ENCODE data around the gene TRIL.

DNA sequence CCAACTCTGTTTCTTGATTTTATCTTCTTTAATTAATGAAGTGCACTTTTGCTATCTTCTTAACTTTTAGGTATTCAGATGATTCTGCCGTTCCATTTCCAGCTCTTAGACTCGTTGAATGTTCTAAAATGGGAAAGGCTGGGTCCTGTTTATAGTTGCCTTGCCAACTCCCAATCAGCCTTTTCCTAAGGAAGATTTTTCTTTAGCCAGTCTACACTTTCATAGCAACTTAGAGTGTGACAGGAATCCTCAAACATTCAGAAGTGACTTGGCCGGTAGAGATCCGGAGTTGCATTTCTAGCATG, 23.0 kb upstream of the TRIL start:
- TF ChIP-seq, protein P1, sequence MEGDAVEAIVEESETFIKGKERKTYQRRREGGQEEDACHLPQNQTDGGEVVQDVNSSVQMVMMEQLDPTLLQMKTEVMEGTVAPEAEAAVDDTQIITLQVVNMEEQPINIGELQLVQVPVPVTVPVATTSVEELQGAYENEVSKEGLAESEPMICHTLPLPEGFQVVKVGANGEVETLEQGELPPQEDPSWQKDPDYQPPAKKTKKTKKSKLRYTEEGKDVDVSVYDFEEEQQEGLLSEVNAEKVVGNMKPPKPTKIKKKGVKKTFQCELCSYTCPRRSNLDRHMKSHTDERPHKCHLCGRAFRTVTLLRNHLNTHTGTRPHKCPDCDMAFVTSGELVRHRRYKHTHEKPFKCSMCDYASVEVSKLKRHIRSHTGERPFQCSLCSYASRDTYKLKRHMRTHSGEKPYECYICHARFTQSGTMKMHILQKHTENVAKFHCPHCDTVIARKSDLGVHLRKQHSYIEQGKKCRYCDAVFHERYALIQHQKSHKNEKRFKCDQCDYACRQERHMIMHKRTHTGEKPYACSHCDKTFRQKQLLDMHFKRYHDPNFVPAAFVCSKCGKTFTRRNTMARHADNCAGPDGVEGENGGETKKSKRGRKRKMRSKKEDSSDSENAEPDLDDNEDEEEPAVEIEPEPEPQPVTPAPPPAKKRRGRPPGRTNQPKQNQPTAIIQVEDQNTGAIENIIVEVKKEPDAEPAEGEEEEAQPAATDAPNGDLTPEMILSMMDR (IDR thresholded peaks at IDR 0.05) = no peak
- no peak for TF ChIP-seq POLR2A (IDR thresholded peaks at IDR 0.05)
